IPS-18a (cell line): ENCODE measurements around the gene HOXC5.
"Not testable (repeated sequence)": the region's sequence is repeated elsewhere in the genome, so short reads cannot be mapped to it uniquely, and the experiment has no call there.

ENCODE experiments used
- H3K27ac ChIP-seq: one replicate; pipeline ENCODE4 v1.5.1; 2013; ENCODE audit warnings: low read length
- H3K27me3 ChIP-seq: one replicate; pipeline ENCODE4 v1.6.1; 2013; ENCODE audit warnings: mild to moderate bottlenecking, low read length; ENCODE audit not compliant: control insufficient read depth, insufficient read depth
- H3K36me3 ChIP-seq: one replicate; pipeline ENCODE4 v1.6.1; 2013; ENCODE audit warnings: low read depth, low read length; ENCODE audit not compliant: control insufficient read depth
- H3K4me1 ChIP-seq: one replicate; pipeline ENCODE4 v1.6.1; 2013; ENCODE audit warnings: low read depth, low read length; ENCODE audit not compliant: control insufficient read depth
- H3K4me3 ChIP-seq: one replicate; pipeline ENCODE4 v1.5.1; 2013; ENCODE audit warnings: low read length
- H3K9ac ChIP-seq: one replicate; pipeline ENCODE4 v1.6.1; 2013; ENCODE audit warnings: mild to moderate bottlenecking, low read length, moderate library complexity
- H3K9me3 ChIP-seq: one replicate; pipeline ENCODE4 v1.6.1; 2013; ENCODE audit warnings: low read depth, low read length; ENCODE audit not compliant: control insufficient read depth

The HOXC5 gene

GRCh38 chr12:54041097-54041690 lies 8.3 kb downstream of the HOXC5 start:
- Histone ChIP-seq H3K4me3 (no peak overlapping the region), H3K27me3 (peaks cover 100% of the 10 kb centered on the region)

GRCh38 chr12:54042033-54042432 lies 9.2 kb downstream of the HOXC5 start:
- H3K27me3 ChIP-seq = peaks cover 100% of the 10 kb centered on the region
- H3K9me3 ChIP-seq, H3K9ac ChIP-seq, H3K4me3 ChIP-seq, H3K27ac ChIP-seq, H3K36me3 ChIP-seq, H3K4me1 ChIP-seq: not testable (repeated sequence)

More at GRCh38 chr12:54041097-54041690, 8.3 kb downstream of the HOXC5 start:
- Histone ChIP-seq H3K4me1 (no peaks in the 10 kb centered on the region), H3K36me3 (no peaks in the 10 kb centered on the region), H3K27ac (no peak overlapping the region), H3K9ac (no peak overlapping the region), H3K9me3 (no peaks in the 10 kb centered on the region)

- Histone ChIP-seq H3K4me1 (no peaks in the 10 kb centered on the region), H3K27ac (no peak overlapping the region), H3K9ac (no peak overlapping the region), H3K4me3 (no peak overlapping the region), H3K27me3 (peaks cover 100% of the 10 kb centered on the region), H3K36me3 (no peaks in the 10 kb centered on the region), H3K9me3 (no peaks in the 10 kb centered on the region)
These were observed 10.4 kb downstream of the HOXC5 start for GRCh38 chr12:54042970-54043853.

DNA sequence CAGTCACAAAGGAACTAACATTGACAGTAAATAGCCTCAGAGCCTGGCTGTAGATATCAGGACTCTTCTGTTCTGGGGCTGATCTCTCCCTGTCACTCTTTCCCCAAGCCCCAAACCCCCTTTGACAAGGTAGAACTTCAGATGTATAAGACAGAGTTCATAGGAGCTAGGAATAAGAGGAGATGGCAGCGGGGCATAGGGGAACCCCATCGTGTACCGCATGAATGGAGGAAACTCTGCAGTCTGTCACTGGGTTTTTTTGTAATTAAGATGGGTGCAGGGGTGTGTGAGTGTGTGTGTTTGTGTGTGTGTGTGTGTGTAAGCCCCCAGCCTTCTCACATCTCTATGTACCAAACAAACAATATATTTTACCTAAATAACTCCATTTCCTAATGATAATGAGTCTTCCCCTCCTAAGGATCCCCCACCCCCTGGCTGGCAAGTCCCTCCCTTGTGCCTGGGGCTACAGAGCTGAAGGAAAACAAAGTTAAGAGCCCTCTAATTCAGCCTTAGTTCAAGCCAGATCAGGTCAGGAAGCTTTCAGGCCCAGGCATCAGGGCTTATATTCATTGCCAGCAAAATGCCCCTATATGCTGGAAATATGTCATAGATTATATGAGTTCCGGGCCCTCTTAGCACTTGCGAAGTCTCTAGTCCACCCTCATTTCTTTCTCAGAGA lies 11.7 kb downstream of the HOXC5 start:
- no peaks in the 10 kb centered on the region for H3K36me3 ChIP-seq
- H3K4me3 ChIP-seq = no peak overlapping the region
- H3K4me1 ChIP-seq = no peaks in the 10 kb centered on the region
- H3K9me3 ChIP-seq = no peaks in the 10 kb centered on the region
- H3K27me3 ChIP-seq = peaks cover 100% of the 10 kb centered on the region
- H3K27ac ChIP-seq = no peak overlapping the region
- H3K9ac ChIP-seq = no peak overlapping the region

- no peaks in the 10 kb centered on the region for H3K36me3 ChIP-seq
- H3K27ac ChIP-seq = no peak overlapping the region
- no peak overlapping the region for H3K4me3 ChIP-seq
- H3K9me3 ChIP-seq = no peaks in the 10 kb centered on the region
- no peaks in the 10 kb centered on the region for H3K4me1 ChIP-seq
- H3K27me3 ChIP-seq = peaks cover 100% of the 10 kb centered on the region
- no peak overlapping the region for H3K9ac ChIP-seq
These were observed 12.6 kb downstream of the HOXC5 start for GRCh38 chr12:54045401-54045800.

- H3K9me3 ChIP-seq = no peaks in the 10 kb centered on the region
- H3K27me3 ChIP-seq = peaks cover 100% of the 10 kb centered on the region
- no peaks in the 10 kb centered on the region for H3K36me3 ChIP-seq
- no peaks in the 10 kb centered on the region for H3K4me1 ChIP-seq
- no peak overlapping the region for H3K9ac ChIP-seq
- no peak overlapping the region for H3K4me3 ChIP-seq
- H3K27ac ChIP-seq = no peak overlapping the region
These were observed 13.1 kb downstream of the HOXC5 start for GRCh38 chr12:54045868-54046521.

GRCh38 chr12:54046809-54047159 lies 13.9 kb downstream of the HOXC5 start:
- H3K36me3 ChIP-seq = no peaks in the 10 kb centered on the region
- H3K9me3 ChIP-seq = no peaks in the 10 kb centered on the region
- no peak overlapping the region for H3K27ac ChIP-seq
- H3K27me3 ChIP-seq = peaks cover 100% of the 10 kb centered on the region
- H3K4me1 ChIP-seq = no peaks in the 10 kb centered on the region
- H3K4me3 ChIP-seq = no peak overlapping the region
- no peak overlapping the region for H3K9ac ChIP-seq

DNA sequence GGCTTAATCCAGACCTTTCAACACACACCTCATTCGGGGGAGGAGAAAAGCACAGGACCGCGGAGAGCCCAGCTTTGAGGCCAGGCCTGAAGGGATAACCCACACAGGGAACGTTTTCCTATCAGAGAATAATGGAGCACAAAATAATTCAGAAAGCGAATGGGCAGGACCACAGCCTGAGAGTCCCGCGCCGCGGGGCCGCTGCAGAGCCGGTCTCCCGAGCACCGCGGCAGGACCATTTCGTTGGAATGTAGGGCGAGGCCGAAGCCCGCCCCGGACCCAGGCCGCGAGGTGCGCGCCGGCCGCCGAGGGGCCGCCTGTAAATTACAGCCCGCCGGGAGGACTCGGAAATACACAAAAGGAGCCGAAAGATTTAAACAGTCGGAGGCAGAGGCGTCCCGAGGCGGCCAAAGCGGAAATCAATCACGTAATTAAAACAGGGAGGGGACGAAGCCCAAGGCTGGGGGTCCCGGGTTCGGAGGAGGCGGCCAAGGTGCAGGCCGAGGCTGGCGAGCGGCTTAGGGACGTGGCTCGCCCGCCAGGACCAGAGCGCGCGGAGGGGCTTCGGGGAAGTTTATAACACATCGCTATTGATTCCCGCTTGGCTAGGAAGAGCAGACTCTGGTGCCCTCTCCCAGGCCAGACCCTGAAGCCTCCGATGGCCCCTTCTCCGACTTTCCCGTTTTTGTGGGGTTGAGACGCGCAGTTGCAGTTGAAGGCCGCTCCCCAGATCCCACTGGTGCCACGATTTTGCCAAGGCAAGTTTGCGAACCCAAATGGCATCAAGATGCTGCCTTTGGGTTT lies 14.5 kb downstream of the HOXC5 start:
- Histone ChIP-seq H3K4me3 (no peak overlapping the region), H3K9me3 (no peaks in the 10 kb centered on the region), H3K27me3 (peaks cover 100% of the 10 kb centered on the region), H3K36me3 (no peaks in the 10 kb centered on the region), H3K27ac (no peak overlapping the region), H3K4me1 (no peaks in the 10 kb centered on the region), H3K9ac (no peak overlapping the region)

- Histone ChIP-seq H3K4me1 (no peaks in the 10 kb centered on the region), H3K27ac (no peak overlapping the region), H3K9me3 (no peaks in the 10 kb centered on the region), H3K27me3 (peaks cover 100% of the 10 kb centered on the region), H3K9ac (no peak overlapping the region), H3K4me3 (no peak overlapping the region), H3K36me3 (no peaks in the 10 kb centered on the region)
These were observed 15.1 kb downstream of the HOXC5 start for GRCh38 chr12:54047964-54048303.

GRCh38 chr12:54048406-54049093 lies 15.7 kb downstream of the HOXC5 start:
- peaks cover 100% of the 10 kb centered on the region for H3K27me3 ChIP-seq
- H3K4me1 ChIP-seq = no peaks in the 10 kb centered on the region
- no peak overlapping the region for H3K9ac ChIP-seq

More at GRCh38 chr12:54048406-54049093, 15.7 kb downstream of the HOXC5 start:
- Histone ChIP-seq H3K9me3 (no peaks in the 10 kb centered on the region), H3K27ac (no peak overlapping the region), H3K36me3 (no peaks in the 10 kb centered on the region), H3K4me3 (no peak overlapping the region)
